Endothelial cell of umbilical vein (primary cell): ENCODE results near the gene SLC25A21. TPM values are rescaled to one million over a fixed set of nuclear protein-coding genes. Genes with fewer than 3 reads are reported as not detected.

Source experiments
- BruUV-seq: library from RNA; stranded (reverse); fragments of 400-500 nt; replicated peaks from 2 replicates; lab custom pipeline; 2021; lab: Mats Ljungman, UMichigan
- CTCF ChIA-PET: fragments of 300-600, 350-600 bp; sonication (Branson Sonifier 250); formaldehyde crosslinking; loops from one replicate; lab custom pipeline; 2021; ENCODE audit warnings: antibody characterized with exemption, inconsistent platforms; lab: Charles Lee
- POLR2A ChIA-PET: fragments of 300-600, 350-600 bp; sonication (Branson Sonifier 250); formaldehyde crosslinking; loops from one replicate; lab custom pipeline; 2021; ENCODE audit warnings: antibody characterized with exemption, inconsistent platforms; lab: Charles Lee
- DNase-seq: peaks from one replicate; pipeline ENCODE4 v3.0.0-alpha.2; 2011; ENCODE audit warnings: low read depth, low spot score
- FAIRE-seq: peaks from 2 replicates; lab custom pipeline; 2011; peaks lifted over from hg19 to GRCh38; lab: Jason Lieb, UNC
- H2AFZ ChIP-seq: 2 replicates; pipeline ENCODE4 v1.6.0; 2012; ENCODE audit warnings: low read depth, low read length, control low read depth, inconsistent platforms
- H3K27ac ChIP-seq: 2 replicates; pipeline ENCODE4 v1.5.1; 2011; ENCODE audit warnings: low read depth, mild to moderate bottlenecking, control low read depth, low read length, moderate library complexity; ENCODE audit not compliant: insufficient read depth
- H3K27me3 ChIP-seq, 2 experiments: 2 replicates each; pipeline versions ENCODE4 v1.6.0 to v1.6.1; 2011; ENCODE audit warnings: low read length in 2 of 2, mixed read lengths in 1 of 2; ENCODE audit not compliant: control insufficient read depth in 2 of 2, insufficient read depth in 2 of 2
- H3K36me3 ChIP-seq, 2 experiments: 2 replicates in 1 of 2; 3 replicates in 1 of 2; pipeline ENCODE4 v1.5.1; 2011; ENCODE audit warnings: low read length in 2 of 2, mild to moderate bottlenecking in 1 of 2, moderate library complexity in 1 of 2; ENCODE audit not compliant: control insufficient read depth in 2 of 2, insufficient read depth in 2 of 2; ENCODE audit errors: extremely low read depth in 1 of 2
- H3K4me1 ChIP-seq: 3 replicates; pipeline ENCODE4 v1.5.1; 2011; ENCODE audit warnings: mild to moderate bottlenecking, low read length; ENCODE audit not compliant: control insufficient read depth, insufficient read depth; ENCODE audit errors: extremely low read depth
- H3K4me2 ChIP-seq: 2 replicates; pipeline ENCODE4 v1.6.1; 2011; ENCODE audit warnings: low read length, control low read depth, mixed read lengths; ENCODE audit not compliant: insufficient read depth
- H3K4me3 ChIP-seq, 3 experiments: fragments of 200-600 bp in 1 of 3; sonication (generic), shearing (Covaris generic) in 1 of 3; replicated peaks in 1 of 3; 2 replicates each; pipeline ENCODE4 v1.5.1; 2011 to 2016; ENCODE audit warnings: control low read depth in 3 of 3, low read length in 3 of 3, mild to moderate bottlenecking in 2 of 3, inconsistent platforms in 1 of 3, low read depth in 1 of 3, moderate library complexity in 1 of 3; ENCODE audit not compliant: insufficient read depth in 1 of 3
- H3K79me2 ChIP-seq: 2 replicates; pipeline ENCODE4 v1.6.0; 2012; ENCODE audit warnings: low read length, inconsistent platforms; ENCODE audit not compliant: control insufficient read depth, insufficient read depth
- H3K9ac ChIP-seq: replicated peaks from 2 replicates; pipeline ENCODE3; 2011; ENCODE audit warnings: low read length, control low read depth; ENCODE audit not compliant: insufficient read depth; ENCODE audit errors: extremely low read depth
- H3K9me1 ChIP-seq: replicated peaks from 3 replicates; pipeline ENCODE4 v1.6.0; 2011; ENCODE audit warnings: mild to moderate bottlenecking, low read length; ENCODE audit not compliant: control insufficient read depth, insufficient read depth; ENCODE audit errors: extremely low read depth
- H3K9me3 ChIP-seq: replicated peaks from 2 replicates; pipeline ENCODE4 v1.5.1; 2012; ENCODE audit warnings: low read length, inconsistent platforms; ENCODE audit not compliant: control insufficient read depth, insufficient read depth
- H4K20me1 ChIP-seq: replicated peaks from 2 replicates; pipeline ENCODE3; 2011; ENCODE audit warnings: mild to moderate bottlenecking, low read length; ENCODE audit not compliant: control insufficient read depth, insufficient read depth; ENCODE audit errors: extremely low read depth
- EZH2 ChIP-seq: IDR thresholded peaks from 2 replicates; pipeline ENCODE4 v1.6.1; 2012; ENCODE audit warnings: borderline replicate concordance, low read depth, mild to moderate bottlenecking, moderate library complexity, low read length, inconsistent platforms; ENCODE audit not compliant: severe bottlenecking
- FOS ChIP-seq: IDR thresholded peaks from 2 replicates; pipeline ENCODE4 v1.6.1; 2011; ENCODE audit warnings: mild to moderate bottlenecking, low read length, moderate library complexity, borderline replicate concordance; ENCODE audit not compliant: insufficient read depth
- GATA2 ChIP-seq: IDR thresholded peaks from 2 replicates; pipeline ENCODE4 v1.7.0; 2011; ENCODE audit warnings: low read depth, mild to moderate bottlenecking, moderate library complexity, mixed read lengths, low read length; ENCODE audit not compliant: insufficient read length, insufficient read depth
- POLR2A ChIP-seq: IDR thresholded peaks from 2 replicates; pipeline ENCODE4 v1.6.1; 2012; ENCODE audit warnings: low read depth, mild to moderate bottlenecking, control low read depth, low read length
- POLR2AphosphoS5 ChIP-seq: IDR thresholded peaks from 2 replicates; pipeline ENCODE4 v1.6.1; 2012; ENCODE audit warnings: low read depth, mild to moderate bottlenecking, control low read depth, low read length, moderate library complexity; ENCODE audit not compliant: insufficient read depth
- dilution Hi-C: fragments of 300-500 bp; cut with MboI; formaldehyde crosslinking; loops from one replicate; pipeline ENCODE4 v1.15.0; 2019; ENCODE audit warnings: low sequenced_read_pairs; ENCODE audit not compliant: extremely low pct_ligation_motif_present
- intact Hi-C: fragments of 100-400 bp; cut with micrococcal nuclease; formaldehyde crosslinking; loops from one replicate; pipeline ENCODE4 v1.10.0; 2022
- polyA plus RNA-seq, 4 experiments: library from polyadenylated mRNA; depleted of rRNA in 3 of 4; stranded (reverse) in 3 of 4; unstranded in 1 of 4; fragments of >200 nt; gene quantifications; 2 replicates each; pipeline versions ENCODE4 v1.2.1 to v1.2.3, GENCODE V29; 2011 to 2012; ENCODE audit warnings: missing spikeins in 1 of 4
- total RNA-seq: library from RNA; stranded (reverse); gene quantifications from 2 replicates; pipeline ENCODE4 v1.2.3, GENCODE V29; 2021
- TF ChIP-seq, protein P1 (sequence below): IDR thresholded peaks from 2 replicates; pipeline ENCODE4 v1.6.1; 2011; ENCODE audit not compliant: insufficient read depth, insufficient read length
- TF ChIP-seq, protein P2 (sequence below), 2 donors: IDR thresholded peaks; 1 replicate in 1 of 2; 2 replicates in 1 of 2; pipeline ENCODE4 v1.5.1; 2011; ENCODE audit warnings: low read length in 2 of 2, mild to moderate bottlenecking in 2 of 2, moderate library complexity in 2 of 2, control low read depth in 1 of 2, inconsistent platforms in 1 of 2, low read depth in 1 of 2; ENCODE audit not compliant: insufficient read depth in 1 of 2; ENCODE audit errors: extremely low read depth in 1 of 2

SLC25A21 gene
- total and polyA plus RNA-seq, 2 donors (not counting 3 experiments of a cell fraction or from before 2014, with no cell fraction given): 0.98 to 1.4 TPM

DNA sequence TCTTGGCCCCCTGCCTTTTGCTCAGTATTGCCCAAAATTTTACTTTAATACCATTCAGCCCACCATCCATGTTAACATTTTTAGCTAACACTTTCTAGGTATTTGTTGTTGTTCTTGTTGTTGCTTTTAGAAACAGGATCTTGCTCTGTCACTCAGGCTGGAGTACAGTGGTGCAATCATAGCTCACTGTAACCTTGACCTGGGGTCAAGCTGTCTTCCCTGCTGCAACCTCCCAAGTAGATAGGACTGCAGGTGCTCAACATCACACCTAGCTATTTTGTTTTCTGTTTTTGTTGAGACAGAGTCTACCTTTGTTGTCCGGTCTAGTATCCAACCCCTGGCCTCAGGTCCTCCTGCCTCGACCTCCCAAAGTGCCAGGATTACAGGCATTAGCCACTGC, 29.3 kb upstream of the SLC25A21 start:
- ChIA-PET POLR2A (no interaction called here), CTCF (interaction anchor here (0.7 to 4.0 kb wide), 4 partner anchors 10 to 52 kb away, joined by 3 to 28 read pairs (median 5); no protein-coding TSS in a partner anchor)
- TF ChIP-seq POLR2A: no peak
- TF ChIP-seq EZH2: no peak
- no peak for TF ChIP-seq POLR2AphosphoS5
- no peak for TF ChIP-seq GATA2
- TF ChIP-seq FOS: no peak
- TF ChIP-seq, protein P1, sequence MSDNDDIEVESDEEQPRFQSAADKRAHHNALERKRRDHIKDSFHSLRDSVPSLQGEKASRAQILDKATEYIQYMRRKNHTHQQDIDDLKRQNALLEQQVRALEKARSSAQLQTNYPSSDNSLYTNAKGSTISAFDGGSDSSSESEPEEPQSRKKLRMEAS: no peak
- TF ChIP-seq, protein P2, sequence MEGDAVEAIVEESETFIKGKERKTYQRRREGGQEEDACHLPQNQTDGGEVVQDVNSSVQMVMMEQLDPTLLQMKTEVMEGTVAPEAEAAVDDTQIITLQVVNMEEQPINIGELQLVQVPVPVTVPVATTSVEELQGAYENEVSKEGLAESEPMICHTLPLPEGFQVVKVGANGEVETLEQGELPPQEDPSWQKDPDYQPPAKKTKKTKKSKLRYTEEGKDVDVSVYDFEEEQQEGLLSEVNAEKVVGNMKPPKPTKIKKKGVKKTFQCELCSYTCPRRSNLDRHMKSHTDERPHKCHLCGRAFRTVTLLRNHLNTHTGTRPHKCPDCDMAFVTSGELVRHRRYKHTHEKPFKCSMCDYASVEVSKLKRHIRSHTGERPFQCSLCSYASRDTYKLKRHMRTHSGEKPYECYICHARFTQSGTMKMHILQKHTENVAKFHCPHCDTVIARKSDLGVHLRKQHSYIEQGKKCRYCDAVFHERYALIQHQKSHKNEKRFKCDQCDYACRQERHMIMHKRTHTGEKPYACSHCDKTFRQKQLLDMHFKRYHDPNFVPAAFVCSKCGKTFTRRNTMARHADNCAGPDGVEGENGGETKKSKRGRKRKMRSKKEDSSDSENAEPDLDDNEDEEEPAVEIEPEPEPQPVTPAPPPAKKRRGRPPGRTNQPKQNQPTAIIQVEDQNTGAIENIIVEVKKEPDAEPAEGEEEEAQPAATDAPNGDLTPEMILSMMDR (IDR thresholded peaks at IDR 0.05; ENCODE audit: extremely low read depth in 1 of 2, insufficient read depth in 1 of 2, low read depth in 1 of 2, low read length in 2 of 2): no peak
- Histone ChIP-seq H3K27ac (no peak overlapping the region), H3K9me3 (peaks cover 6% of the 10 kb centered on the region), H3K4me2 (no peak overlapping the region), H3K36me3 (no peaks in the 10 kb centered on the region), H3K27me3 (no peaks in the 10 kb centered on the region), H2AFZ (no peak overlapping the region), H4K20me1 (peaks cover 3% of the 10 kb centered on the region), H3K79me2 (peaks cover 89% of the 10 kb centered on the region), H3K9me1 (no peaks in the 10 kb centered on the region), H3K4me1 (peaks cover 40% of the 10 kb centered on the region), H3K4me3 (no peak overlapping the region), H3K9ac (no peak overlapping the region)
- DNase-seq: no peak
- no TSS peak for BruUV-seq
- dilution Hi-C loops: no loop called here
- no peak for FAIRE-seq
- intact Hi-C loops: no loop called here
